ENCODE measurements around the gene TENM4.
A peak's percentile ranks its signal among the peaks of the same experiment; 100 is the strongest.

Gene TENM4

DNA sequence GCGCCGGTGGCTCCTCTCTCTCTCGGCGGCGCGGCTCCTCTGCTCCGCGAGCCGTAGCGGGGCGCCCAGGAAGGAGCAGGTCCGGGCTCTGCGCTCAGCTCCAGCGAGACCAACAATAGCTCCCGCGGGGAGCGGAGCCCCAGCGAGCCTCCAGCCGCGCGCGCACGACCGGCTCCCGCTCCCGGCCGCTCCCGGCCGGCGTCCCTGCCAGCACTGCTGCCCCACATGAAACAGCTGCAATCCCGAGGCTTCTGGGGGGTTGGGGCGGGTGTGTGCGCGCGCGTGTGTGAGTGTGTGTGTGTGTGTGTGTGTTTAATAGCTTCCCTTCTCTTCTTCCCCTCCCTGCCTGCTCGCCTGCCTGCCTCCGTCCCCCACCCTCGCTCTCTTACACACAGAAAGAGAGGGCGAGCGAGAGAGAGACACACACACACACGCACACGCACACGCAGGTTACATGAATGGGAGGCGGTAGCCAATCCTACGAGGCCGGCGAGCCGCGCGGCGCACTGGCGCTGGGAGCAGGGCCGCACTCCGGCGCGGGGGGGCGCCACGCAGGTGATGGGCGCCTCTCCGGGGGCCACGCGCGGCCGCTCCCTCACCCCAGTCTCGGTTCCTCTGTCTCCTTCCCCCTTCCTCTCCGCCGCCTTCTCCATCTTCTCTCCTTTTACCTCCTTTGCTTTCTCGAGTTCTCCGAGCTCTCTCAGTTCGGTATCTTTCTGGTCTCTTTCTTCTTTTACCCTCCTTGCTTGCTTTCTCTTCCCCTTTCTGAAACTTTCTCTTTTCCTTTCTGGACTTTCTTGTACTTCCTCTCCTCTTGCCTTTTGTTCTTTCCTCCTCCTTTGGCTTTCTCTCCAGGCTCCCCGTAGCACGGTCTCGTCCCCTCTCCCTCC, at the start of gene TENM4:
Gene TENM4, minus strand, starts transcription at position 460 of the 890 bp plus-strand sequence. CDS start 371,086 bp downstream, outside the sequence.
- peak in 51 of 56 donors; percentile 27 to 89 (median 64) for DNase-seq

DNA sequence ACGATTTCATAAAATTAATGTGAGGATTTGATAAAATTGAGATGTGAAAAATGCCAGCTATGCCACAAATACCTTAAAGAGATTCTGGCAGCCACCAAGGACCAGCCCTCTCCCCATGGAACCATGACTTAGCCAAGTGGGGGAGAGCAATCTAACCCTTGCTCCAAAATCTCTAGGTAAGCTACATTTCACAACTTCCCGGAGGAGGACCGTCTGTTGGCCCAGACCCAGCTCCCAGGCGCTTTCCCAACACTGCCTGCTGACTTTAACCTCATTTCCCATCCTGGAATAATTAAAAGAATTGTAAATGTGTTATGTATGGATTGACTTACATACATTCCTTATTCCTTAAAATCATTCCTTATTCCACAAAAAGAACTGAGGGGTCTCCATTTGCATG, 47.5 kb upstream of the TENM4 start:
- DNase-seq = no peak

DNA sequence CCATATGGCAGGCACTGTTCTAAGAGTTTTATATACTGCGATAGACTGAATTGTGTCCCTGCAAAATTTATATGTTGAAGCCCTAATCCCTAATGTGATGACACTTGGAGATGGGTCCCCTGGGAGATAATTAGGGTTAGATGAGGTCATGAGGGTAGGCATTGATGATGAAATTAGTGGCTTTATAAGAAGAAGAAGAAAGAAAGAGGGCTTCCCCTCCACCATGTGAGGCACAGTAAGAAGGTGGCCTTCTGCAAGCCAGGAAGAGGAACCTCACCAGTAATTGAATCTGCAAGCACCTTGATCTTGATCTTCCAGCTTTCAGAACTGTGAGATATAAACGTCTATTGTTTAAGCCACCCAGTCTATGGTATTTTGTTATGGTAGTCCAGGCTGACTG, 46.6 kb upstream of the TENM4 start:
- no peak for DNase-seq

DNA sequence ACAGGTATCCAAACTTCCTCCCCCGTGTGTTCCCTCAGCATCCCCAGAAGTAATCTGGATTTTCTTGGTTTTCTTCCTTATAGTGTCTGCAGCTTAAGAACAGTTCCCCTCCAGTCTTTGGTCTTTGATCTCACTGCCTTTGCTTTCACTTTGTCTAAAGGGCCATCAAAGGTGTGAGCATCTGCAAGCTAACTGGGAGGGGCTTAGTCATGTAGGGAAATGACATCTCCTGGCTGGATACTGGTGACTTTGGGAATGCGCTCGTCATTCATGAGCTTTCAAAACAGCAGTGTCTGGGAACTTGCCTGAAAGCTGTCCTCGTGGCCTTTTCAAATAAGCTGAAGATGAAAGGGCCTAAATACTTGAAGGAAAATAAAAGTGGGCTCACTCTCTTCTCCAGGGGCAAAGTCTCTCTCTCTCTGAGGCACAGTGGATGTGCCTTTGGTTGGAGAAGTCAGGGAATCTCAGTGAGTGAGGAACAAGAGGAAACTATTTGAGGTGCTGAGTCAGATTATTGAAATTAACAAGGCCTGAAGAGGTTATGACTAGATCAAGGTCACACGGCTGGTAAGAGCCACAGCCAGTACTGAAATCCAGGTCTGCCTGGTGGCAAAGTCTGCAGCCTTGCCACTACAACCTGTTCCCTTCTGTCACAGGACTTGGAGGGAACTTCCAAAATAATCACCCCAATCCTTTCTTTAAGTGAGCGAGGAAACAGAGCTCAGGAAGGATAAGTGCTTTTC, 45.6 kb upstream of the TENM4 start:
- no peak for DNase-seq

DNA sequence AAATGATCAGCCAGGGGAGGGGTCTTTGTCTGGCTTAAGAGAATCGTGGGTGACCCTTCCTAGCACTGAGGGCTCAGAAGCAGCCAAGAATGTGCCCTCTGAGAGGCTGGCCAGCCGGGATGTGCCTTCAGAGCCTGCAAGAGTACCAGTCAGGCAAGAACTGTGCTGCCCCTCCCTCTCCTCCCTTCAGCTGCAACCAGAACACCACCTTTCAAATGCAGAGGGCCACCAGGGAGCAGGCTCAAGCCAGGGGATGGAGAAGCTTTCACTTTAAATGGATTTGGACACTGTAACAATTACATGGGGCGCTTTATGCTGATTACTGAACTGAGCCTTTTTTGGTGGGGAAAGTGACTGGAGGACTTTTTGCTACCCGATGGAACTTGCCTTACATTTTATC, 44.9 kb upstream of the TENM4 start:
- no peak for DNase-seq

DNA sequence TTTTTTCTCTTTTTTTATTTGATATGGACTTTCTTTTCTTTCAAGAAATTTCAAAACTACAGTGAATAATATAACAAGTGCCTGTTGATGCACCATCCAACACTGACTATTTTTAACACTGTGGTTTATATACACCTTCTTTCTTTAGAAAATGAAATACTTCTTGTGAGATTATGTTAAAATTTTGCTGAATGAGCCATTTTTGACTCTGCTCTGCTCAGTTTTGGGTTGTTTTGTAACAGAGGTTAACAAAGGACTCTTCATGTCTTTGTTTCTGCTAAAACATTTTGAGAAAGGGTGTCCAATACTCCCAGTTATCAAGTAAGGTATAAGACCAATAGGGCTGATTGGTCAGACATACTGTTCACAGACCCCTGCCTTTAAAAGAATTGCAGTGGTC, 44.0 kb upstream of the TENM4 start:
- DNase-seq = no peak

DNA sequence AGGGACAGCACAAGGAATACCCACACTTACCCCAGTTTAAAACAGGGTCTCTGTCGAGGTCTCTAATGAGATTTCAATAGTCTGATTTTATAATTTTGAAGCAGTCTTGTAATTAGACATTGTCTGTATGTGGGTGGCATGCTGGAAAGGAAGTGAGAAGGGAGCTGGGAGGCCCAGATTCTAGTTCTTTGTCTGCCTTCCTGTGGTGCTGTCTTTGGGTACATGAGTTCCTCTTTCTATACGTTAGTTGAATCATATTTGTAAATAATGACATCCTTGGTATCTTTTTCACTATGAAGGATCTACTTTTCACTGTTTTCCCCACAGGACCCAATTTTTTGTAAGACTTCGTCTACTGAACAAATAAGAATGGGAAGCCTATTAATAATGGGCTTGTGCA, 42.0 kb upstream of the TENM4 start:
- peak in 2 of 56 donors; percentile 1 to 6 for DNase-seq

DNA sequence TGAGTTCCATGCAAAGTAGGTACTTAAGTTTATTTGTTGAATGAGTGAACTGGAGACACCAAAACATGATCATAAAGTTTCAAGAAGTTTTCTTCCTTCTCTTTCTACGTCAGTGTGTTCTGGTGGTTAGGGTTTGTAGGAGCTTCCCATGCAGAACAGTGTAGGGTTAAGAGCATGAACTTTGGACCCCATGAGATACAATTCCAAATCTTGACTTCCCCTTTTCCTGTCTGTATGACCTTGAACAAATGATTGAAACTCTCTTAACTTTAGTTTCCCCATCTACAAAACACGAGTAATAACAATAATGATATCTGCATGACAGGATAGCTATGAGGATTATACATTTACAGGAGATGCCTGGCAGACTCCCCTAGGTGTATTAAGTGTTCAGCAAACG, 41.0 kb upstream of the TENM4 start:
- DNase-seq = no peak

DNA sequence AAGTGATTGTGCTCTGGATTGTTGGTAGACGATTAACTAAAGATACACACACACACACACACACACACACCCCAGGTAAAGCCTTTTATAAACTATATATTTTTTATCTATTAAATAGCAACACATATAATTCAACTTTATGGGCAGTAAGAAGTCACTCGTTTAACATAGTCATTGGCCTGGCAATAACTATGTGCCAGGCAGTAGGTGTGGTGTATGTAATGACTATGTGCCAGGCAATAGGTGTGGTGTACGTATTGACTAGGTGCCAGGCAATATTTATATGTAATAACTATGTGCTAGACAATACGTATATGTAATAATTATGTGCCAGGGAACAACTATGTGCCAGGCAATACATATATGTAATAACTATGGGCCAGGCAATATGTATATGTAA, 40.0 kb upstream of the TENM4 start:
- no peak for DNase-seq

DNA sequence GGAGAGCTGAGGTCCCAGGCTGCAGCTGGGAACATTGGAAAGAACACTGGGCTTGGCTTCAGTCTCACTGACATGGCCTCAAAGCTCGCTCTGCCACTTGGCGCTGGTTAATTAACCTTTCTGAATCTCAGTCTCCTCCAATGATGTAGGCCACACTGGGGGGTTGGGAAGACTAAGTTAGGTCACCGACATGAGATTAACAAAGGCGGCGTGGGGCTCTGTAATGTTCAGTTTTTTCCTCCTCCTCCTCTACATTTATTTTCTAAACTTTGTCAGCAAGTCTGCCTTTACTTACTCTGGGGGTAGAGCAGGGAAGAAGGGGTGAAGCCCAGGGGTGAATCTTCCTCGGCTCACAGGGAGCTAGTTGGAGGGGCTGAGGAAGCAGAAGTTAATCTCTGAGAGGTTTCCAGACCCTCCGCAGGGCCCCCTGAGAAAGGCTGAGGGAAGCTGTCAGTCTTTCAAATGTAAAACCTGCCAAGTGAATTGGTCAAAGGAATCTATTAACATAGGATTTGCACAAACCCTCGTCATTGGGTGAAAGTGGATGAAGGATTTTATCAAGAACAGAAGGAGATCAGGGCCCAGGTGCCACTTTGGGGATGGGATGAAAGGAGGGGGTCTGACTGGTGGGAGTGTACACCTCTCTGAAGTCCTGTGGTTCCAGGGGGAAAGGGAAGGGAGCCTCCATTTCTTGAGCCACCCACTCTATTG, 32.1 kb upstream of the TENM4 start:
- no peak for DNase-seq

DNA sequence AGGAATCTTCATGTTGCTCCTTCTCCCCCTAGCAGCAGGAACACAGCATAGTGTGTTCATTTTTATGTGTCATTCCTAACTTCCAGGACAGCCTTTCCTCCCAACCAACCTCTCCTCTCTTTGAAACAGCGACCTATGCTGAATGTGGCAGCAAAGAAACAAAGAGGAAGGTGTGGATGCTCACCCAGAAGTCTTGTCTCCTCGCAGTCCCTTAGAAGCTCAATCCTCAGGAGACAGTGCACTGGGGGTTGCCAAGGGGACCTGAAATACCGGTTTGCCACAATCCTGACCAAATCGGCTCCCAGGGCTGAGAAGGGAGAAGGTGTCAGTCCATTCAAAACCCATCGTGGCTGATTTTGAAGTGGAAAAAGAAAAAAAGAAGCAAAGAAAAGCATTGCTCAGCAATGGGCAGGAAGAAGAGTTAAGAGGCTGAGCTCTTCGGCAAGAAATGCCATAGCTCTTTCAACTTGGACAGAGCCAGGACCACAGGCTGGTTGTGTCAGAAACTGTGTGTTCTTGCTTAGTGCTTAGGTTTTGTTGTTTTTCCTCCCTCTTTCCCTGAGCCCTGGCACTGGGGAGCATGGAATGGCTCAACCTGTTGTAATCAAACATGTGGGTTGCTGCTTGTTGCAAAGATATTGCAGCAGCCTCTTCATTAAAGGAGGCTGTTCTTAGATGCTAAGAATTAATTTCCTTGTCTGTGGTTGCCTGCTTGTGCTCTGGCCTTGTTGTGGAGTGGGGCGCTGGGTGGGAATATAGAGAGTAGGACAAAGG, 30.4 kb upstream of the TENM4 start:
- DNase-seq = no peak

DNA sequence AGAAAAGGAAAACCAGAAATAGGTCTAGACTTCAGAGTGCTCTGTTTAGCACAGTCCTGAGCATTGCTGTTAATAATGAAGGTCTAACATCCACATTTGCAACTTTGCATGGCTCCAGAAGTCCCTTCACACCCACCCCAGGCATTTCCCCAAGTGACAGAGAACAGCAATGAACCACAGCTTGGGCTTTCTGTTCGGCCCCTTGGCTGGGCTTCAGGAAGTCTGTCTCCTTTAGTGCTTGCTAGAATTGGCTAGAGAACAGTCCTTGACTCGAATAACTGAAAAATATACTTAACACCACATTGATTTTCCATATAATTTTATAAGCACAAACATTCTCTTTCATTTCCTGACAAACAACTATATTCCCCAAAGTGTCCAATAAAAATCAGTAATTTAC, 29.3 kb upstream of the TENM4 start:
- DNase-seq = no peak

DNA sequence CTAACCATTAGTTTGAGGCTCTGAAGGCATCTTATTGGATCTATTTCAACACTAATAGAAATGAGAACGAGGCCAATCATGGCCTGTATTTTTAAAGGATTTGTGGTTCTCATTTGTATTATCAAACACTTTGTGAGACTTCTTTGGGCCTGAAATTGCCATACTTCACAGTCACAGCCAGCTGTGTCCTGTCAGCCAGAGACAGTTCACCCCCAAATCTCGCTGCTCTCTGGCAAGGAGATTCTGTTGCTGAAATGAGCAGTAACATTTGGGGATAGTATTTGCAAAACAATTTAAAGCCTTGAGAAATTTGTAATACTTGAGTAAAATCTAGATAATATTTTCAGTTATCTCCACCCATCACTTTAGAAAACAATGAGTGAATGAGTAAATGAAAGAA, 26.9 kb upstream of the TENM4 start:
- no peak for DNase-seq

DNA sequence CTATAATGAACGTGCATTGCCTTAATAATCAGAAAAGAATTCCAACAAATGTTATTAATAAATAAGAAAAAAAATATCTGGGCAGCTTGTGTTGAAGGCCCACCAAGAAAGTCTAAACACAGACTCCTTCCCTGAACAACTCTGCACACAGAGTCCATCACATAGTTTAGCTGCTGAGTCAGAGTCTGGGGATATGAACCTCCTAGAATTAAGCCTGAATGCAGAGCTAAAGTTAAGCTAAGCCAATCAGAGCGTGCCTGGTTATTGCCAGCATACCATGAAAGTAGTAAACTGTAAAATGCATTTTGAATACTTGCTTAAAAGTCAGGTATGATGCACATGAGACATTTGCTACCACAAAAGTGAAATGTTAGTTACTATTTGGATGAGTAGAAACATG, 25.6 kb upstream of the TENM4 start:
- no peak for DNase-seq

DNA sequence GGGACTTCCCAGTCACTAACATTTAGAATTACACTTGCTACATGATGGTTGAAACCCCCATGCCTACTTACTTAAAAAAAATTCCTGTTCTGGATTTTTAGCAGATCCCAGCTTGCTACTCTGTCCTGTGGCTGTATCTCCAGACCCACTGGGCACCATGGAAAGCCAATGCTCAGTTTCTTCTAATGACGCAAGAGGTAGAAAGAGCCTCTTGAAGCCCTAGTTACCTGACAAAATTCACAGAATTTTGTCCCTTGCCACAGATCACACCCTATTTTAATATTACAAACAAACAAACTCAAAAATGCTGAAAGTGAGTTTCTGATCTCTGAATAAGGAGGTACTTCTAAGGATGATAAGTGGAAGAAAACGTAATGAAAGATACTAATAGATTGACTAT, 24.3 kb upstream of the TENM4 start:
- DNase-seq = no peak

DNA sequence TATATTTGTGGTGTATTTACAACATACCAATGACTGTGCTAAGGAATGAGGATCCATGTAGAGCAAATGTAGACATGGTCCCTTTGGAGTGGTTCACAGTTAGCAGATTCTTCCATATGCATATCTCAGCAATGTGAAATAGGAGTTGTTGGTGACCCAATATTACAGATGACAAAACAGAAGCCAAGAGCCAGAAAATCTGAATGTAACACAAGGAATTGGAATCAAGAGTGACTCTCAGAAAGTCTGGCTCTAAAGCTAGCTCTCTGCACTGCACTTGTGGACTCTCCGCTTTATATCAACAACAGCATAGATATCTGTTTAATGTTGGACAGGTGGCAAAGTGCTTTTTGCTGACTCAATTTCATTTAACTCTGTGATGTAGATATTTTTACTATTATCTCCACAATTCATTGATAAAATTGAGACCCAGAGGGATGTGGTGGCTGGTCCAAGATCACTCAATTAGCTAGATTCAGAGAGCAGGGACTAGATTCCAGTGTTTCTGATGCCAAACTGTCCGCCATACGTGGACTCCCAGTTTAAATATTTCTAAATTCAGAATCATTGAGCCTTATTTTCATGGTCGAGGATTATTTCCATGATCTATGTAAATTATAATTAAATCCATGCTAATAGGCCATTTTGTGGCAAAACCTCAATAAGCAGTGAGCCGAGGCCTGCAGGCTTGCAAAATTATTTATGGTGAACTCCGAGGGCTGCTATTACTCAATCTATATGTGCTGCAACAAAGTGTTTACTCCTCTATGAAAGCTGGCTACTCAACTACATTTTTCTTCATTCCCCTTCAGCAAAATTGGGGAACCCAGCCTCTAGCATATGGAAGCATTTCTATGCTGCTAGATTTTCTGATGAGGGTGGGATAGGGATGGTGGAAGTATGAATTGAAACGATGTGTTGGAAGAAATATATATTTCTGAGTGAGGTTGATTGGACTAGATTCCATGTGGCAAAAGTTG, 21.1 kb upstream of the TENM4 start:
- no peak for DNase-seq

DNA sequence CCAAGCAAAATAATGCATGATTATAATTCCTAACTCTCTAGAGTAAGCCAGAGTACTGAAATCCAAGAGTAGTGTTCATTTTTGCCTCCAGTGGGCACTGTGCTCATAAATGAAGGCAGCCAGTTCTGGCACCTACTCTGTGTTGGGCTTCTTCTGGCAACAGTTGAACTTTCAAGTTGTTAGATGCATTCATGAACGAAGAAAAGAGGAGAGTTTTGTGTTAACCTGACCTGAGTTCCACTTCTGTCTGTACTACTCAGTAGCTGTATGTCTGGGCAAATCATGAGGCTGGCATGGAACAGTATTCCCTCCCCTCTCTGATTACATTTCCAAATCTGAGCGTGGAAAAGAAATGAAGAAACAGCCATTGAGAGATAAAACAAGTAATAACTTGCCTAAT, 20.3 kb upstream of the TENM4 start:
- DNase-seq = peak in 6 of 56 donors; percentile 4 to 26 (median 10)

DNA sequence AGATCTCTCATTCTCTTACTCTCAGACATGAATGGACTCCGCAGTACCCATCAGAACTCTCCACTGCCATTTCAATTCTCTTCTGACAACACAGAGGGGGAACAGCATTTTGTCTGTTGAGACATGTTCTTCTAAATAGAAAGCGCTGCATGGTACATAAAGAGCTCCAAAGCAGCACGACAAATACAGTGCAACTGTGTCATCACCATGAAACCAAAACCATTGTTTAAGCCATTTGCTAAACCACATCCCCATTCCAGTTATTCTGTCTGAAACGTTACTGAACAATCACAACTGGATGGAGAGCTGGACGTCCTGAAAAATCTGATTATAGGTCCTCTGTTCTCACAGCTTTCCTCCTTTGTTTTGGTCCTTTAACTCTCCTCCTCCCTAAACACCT, 17.9 kb upstream of the TENM4 start:
- DNase-seq = no peak

DNA sequence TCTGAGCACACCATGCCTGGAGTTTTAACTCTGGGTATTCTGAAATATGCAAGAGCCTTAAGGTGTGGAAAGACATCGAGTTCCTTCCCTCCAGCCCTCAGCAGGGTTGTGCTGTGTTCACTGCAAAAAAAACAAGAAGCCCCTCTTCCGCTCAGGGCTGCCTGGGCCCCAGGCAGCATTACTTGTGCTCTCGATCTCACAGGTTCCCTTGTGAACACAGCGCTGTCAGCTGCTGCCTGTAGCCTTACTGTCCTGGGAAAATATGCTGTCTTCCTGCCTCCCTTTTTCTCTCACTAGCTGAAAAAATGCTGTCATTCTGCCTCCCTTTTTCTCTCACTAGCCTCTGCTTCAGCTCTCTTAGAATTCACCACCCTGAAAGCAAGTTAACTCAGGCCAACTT, 15.7 kb upstream of the TENM4 start:
- no peak for DNase-seq

DNA sequence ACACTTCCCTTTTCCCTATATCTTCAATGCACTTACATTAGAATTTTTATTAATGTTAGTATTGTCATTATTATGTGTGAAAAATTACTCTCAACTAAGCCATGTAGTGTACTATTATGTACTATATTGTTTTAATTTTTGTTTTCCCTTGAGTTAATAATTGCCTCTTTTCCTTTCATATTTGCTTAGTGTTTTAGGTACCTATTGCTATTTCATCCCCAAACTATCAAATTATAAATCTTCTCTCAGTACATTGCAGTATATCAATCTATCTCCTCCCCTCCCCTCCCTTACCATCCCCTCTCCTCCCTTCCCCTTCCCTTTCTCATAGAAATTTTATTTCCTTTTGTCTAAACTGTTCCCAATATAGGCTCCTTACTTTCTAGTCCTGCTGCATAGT, 12.8 kb upstream of the TENM4 start:
- no peak for DNase-seq

All from amygdala (tissue), 56 donors.